VCaP (cell line): ENCODE measurements around the gene KIF9.
A peak's percentile ranks its signal among the peaks of the same experiment; 100 is the strongest.

Experiments
- H3K27ac ChIP-seq: fragments of 450-650 bp; 2 replicates; pipeline ENCODE4 v1.5.1; 2017
- TF ChIP-seq, protein P1 (sequence below): fragments of 450-650 bp; conservative IDR thresholded peaks from 2 replicates; pipeline ENCODE4 v1.5.1; 2017; ENCODE audit warnings: mild to moderate bottlenecking, moderate library complexity

Gene KIF9

DNA sequence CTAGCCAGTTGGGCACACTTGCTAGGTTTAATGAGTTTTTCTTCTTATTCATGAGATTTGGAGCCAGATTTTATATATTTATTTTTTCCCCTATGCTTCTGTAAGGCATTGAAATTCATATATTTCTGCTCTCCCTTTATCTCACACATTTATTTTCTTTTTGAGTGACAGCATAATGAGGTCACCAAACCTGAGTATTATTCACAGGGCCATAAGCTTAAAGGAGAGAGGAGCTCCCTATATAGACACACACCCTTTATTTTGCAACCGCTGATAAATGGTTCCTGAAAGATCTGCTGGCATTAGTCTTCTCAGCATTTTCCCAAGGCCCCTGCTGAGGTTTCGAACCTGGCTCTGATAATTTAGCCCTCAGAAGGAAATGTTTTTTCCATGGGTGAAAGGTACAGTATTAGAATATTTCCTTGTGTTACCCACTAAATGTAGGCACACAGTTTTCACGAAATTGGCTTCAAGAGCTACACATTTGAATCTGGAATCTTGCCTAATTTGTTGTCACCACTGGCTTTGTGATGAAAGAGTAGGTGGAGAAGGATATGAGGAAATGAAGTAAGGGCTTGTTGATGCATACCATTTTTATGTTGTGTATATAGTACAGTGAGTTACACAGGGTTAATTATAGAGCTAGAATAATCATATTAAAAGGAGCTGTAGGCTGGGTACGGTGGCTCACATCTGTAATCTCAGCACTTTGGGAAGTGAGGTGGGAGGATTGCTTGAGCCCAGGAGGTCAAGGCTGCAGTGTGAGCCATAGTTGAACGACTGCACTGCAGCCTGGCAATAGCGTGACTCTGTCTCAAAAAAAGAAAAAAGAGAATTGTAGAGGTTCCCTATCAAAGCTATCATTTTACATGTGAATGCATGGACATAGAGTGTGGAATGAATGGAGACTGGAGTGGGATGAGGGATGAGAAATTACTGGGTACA is 6.6 kb upstream of the KIF9 start:
- H3K27ac ChIP-seq: no peak overlapping the region
- TF ChIP-seq, protein P1, sequence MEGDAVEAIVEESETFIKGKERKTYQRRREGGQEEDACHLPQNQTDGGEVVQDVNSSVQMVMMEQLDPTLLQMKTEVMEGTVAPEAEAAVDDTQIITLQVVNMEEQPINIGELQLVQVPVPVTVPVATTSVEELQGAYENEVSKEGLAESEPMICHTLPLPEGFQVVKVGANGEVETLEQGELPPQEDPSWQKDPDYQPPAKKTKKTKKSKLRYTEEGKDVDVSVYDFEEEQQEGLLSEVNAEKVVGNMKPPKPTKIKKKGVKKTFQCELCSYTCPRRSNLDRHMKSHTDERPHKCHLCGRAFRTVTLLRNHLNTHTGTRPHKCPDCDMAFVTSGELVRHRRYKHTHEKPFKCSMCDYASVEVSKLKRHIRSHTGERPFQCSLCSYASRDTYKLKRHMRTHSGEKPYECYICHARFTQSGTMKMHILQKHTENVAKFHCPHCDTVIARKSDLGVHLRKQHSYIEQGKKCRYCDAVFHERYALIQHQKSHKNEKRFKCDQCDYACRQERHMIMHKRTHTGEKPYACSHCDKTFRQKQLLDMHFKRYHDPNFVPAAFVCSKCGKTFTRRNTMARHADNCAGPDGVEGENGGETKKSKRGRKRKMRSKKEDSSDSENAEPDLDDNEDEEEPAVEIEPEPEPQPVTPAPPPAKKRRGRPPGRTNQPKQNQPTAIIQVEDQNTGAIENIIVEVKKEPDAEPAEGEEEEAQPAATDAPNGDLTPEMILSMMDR: no peak

DNA sequence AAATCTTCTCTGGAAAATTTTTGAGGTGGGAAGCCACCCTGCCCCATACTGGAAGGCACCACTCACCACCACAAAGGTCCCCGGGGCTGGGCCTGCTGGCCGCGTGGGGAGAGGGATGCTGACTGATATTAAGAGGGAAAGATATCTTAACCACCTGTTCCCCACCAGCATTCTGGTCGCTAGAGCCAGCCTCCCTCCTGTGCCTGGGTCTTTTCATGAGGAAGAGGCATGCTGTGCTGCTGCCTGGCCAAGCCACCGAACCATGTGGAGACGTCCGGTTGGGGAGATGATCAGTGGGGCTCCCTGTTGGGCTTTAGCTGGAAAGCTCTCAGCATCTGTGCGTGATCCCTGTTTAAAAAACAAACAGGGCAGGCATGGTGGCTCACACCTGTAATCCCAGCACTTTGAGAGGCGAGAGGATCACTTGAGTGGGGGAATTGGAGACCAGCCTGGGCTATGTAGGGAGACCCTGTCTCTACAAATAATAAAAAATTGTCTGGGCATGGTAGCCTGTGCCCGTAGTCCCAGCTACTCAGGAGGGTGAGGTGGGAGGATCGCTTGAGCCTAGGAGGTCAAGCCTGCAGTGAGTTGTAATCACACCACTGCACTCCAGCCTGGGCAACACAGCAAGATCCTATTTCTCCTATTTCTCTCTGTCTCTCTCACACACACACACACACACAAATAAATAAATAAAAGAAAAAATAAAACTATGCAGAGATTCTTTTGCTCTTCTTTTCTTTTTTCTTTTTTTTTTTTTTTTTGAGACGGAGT is 1.2 kb upstream of the KIF9 start:
- peak overlapping the region; percentile 98 for H3K27ac ChIP-seq
- TF ChIP-seq, protein P1: no peak

DNA sequence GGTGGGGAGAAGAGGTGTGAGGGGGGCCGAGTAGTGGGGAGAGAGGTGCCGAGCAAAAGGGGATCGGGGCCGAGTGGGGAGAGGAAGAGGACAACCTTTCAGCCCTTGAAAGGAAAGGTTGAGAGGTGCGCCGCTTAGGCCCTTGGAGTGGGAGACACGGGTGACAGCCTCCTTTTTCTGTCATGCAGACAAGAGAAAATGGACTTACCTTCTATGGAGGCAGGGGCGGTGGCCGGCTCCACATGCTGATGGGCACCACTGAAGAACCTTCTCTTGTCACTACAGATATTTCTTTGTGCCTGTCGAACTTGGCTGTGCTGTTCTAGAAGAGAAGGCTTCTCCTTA is 566 bp upstream of the KIF9 start:
- TF ChIP-seq, protein P1: no peak

DNA sequence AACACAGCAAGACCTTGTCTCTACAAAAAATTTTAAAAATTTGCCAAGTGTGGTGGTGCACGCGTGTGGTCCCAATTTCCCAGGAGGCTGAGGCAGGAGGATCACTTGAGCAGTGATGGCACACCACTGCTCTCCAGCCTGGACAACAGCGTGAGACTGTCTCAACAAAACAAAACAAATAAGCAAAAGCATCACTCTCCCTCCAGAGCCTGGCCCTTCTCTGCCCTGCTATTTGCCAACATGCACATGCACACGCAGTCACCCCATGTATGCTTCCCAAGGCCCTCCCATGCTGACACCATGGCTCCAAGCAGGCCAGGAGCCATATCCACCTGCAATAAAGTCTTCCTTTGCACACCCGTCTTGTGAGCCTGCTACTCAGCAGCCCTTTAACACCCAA is 2.1 kb downstream of the KIF9 start:
- peak overlapping the region; percentile 98 for H3K27ac ChIP-seq
- TF ChIP-seq, protein P1: no peak

More for the DNA sequence above, 566 bp upstream of the KIF9 start:
- H3K27ac ChIP-seq: peak overlapping the region; percentile 98

- no peak overlapping the region for H3K27ac ChIP-seq
- TF ChIP-seq, protein P1: no peak
Observed at GRCh38 chr3:47276558-47276957, 6.0 kb downstream of the KIF9 start.

- TF ChIP-seq, protein P1: no peak
- H3K27ac ChIP-seq: no peak overlapping the region
Observed at GRCh38 chr3:47274652-47275051, 7.9 kb downstream of the KIF9 start.

- no peak overlapping the region for H3K27ac ChIP-seq
- TF ChIP-seq, protein P1: no peak
Observed at GRCh38 chr3:47273564-47273963, 9.0 kb downstream of the KIF9 start.
